CD4-positive, alpha-beta memory T cell (primary cell): ENCODE measurements around the gene DYNC1H1. TPM values are rescaled to one million over a fixed set of nuclear protein-coding genes. Genes with fewer than 3 reads are reported as not detected.
A peak's percentile ranks its signal among the peaks of the same experiment; 100 is the strongest.

Source experiments
- CTCF ChIA-PET: fragments of 350-600 bp; sonication (Branson Sonifier 250); formaldehyde crosslinking; loops from one replicate; lab custom pipeline; 2021; ENCODE audit warnings: inconsistent platforms; ENCODE audit not compliant: partially characterized antibody; lab: Charles Lee
- POLR2A ChIA-PET: fragments of 350-600 bp; sonication (Branson Sonifier 250); formaldehyde crosslinking; loops from one replicate; lab custom pipeline; 2021; ENCODE audit not compliant: partially characterized antibody; lab: Charles Lee
- DNase-seq, 5 donors: peaks; one replicate each; pipeline versions ENCODE4 v3.0.0 to v3.0.0-alpha.2; 2020 to 2022; ENCODE audit warnings: mixed read lengths in 1 of 5
- H3K27ac ChIP-seq: one replicate; pipeline ENCODE4 v1.7.0; 2013; ENCODE audit warnings: low read depth, low read length
- H3K27me3 ChIP-seq: 2 replicates; pipeline ENCODE4 v1.7.0; 2013; ENCODE audit warnings: mild to moderate bottlenecking, low read length, moderate library complexity; ENCODE audit not compliant: insufficient read depth
- H3K36me3 ChIP-seq: 2 replicates; pipeline ENCODE4 v1.7.0; 2013; ENCODE audit warnings: mild to moderate bottlenecking, low read length, moderate library complexity; ENCODE audit not compliant: insufficient read depth
- H3K4me1 ChIP-seq: 2 replicates; pipeline ENCODE4 v1.7.0; 2013; ENCODE audit warnings: mild to moderate bottlenecking, low read length, moderate library complexity; ENCODE audit not compliant: insufficient read depth
- H3K4me3 ChIP-seq, 2 donors: one replicate each; pipeline ENCODE4 v1.7.0; 2013; ENCODE audit warnings: low read length in 2 of 2, mild to moderate bottlenecking in 1 of 2
- H3K9me3 ChIP-seq, 2 donors: one replicate each; pipeline ENCODE4 v1.7.0; 2013; ENCODE audit warnings: low read length in 2 of 2, control low read depth in 1 of 2; ENCODE audit not compliant: control insufficient read depth in 1 of 2
- H3K27ac Mint-ChIP-seq, 7 donors: one replicate each; pipeline ENCODE4 v1.8.0; 2020 to 2021; ENCODE audit warnings: mixed read lengths in 7 of 7, mild to moderate bottlenecking in 6 of 7, inconsistent platforms in 3 of 7, moderate library complexity in 3 of 7
- H3K27me3 Mint-ChIP-seq, 2 donors: one replicate each; pipeline ENCODE4 v1.8.0; 2020 to 2021; ENCODE audit warnings: mixed read lengths in 2 of 2
- H3K36me3 Mint-ChIP-seq, 2 donors: one replicate each; pipeline ENCODE4 v1.8.0; 2020 to 2021; ENCODE audit warnings: mixed read lengths in 2 of 2, inconsistent platforms in 1 of 2, mild to moderate bottlenecking in 1 of 2
- H3K4me1 Mint-ChIP-seq, 4 donors: one replicate each; pipeline ENCODE4 v1.8.0; 2020 to 2021; ENCODE audit warnings: mixed read lengths in 4 of 4, mild to moderate bottlenecking in 1 of 4
- H3K4me3 Mint-ChIP-seq, 8 donors: one replicate each; pipeline ENCODE4 v1.8.0; 2020 to 2021; ENCODE audit warnings: mixed read lengths in 8 of 8, mild to moderate bottlenecking in 7 of 8, moderate library complexity in 6 of 8, inconsistent platforms in 3 of 8
- H3K9me3 Mint-ChIP-seq, 8 donors: one replicate each; pipeline ENCODE4 v1.8.0; 2020 to 2021; ENCODE audit warnings: mixed read lengths in 8 of 8, mild to moderate bottlenecking in 5 of 8, inconsistent platforms in 3 of 8, moderate library complexity in 1 of 8
- intact Hi-C: fragments of 100-400 bp; cut with micrococcal nuclease; formaldehyde crosslinking; loops from one replicate; pipeline ENCODE4 v1.15.1; 2023
- polyA plus RNA-seq, 2 donors: library from polyadenylated mRNA; unstranded; fragments of 300-500 nt; fragmentation: Illumina TruSeq; gene quantifications; one replicate each; pipeline ENCODE4 v1.2.3, GENCODE V29; 2021
- total RNA-seq, 2 experiments: library from RNA; stranded (reverse); gene quantifications; one replicate each; pipeline ENCODE4 v1.2.3, GENCODE V29; 2021

DYNC1H1 gene
- total and polyA plus RNA-seq, 4 experiments from 2014 or later = 19.6 to 318 (median 188) TPM

- DNase-seq = no peak
- intact Hi-C loops = loop anchor here (5.0 kb wide), 1 partner anchor 38 kb away; the partner anchor contains the start of gene HSP90AA1
- Mint-ChIP-seq H3K4me3 (no peak overlapping the region), H3K36me3 (peaks cover 45 to 55% of the 10 kb centered on the region in 2 donors), H3K27me3 (no peaks in the 10 kb centered on the region), H3K27ac (no peak overlapping the region), H3K9me3 (no peaks in the 10 kb centered on the region), H3K4me1 (no peaks in the 10 kb centered on the region)
- no peaks in the 10 kb centered on the region for H3K27me3 ChIP-seq
- peaks cover 44% of the 10 kb centered on the region for H3K36me3 ChIP-seq
- POLR2A ChIA-PET = interaction anchor here (0.8 kb wide), 1 partner anchor 28 kb away, joined by 3 read pairs; no protein-coding TSS in a partner anchor
- H3K9me3 ChIP-seq = no peaks in the 10 kb centered on the region
- H3K4me1 ChIP-seq = no peaks in the 10 kb centered on the region
- no peak overlapping the region for H3K27ac ChIP-seq
- CTCF ChIA-PET = interaction anchor here (1.4 to 3.4 kb wide), 3 partner anchors 13 to 50 kb away, joined by 3 to 14 read pairs (median 5); no protein-coding TSS in a partner anchor
- no peak overlapping the region for H3K4me3 ChIP-seq
Observed at GRCh38 chr14:102049258-102050025, 85.1 kb downstream of the DYNC1H1 start.

DNA sequence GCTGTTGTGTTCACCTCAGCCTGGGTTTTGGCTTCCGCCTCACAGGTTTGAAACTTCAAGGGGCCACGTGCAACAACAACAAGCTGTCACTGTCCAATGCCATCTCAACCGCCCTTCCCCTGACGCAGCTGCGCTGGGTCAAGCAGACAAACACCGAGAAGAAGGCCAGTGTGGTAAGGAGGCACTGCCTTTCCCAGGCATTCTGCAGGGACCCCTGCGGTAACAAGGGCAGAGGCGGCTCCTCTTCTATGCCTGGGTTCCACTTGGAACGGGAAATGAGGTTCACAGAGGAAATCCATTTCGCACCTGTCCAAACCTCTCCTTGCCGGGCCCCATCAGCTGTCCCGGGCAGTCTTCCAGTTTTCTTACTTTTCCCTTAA, 85.6 kb downstream of the DYNC1H1 start:
- Mint-ChIP-seq H3K36me3 (peaks cover 39 to 52% of the 10 kb centered on the region in 2 donors), H3K9me3 (no peaks in the 10 kb centered on the region), H3K4me3 (no peak overlapping the region), H3K4me1 (no peaks in the 10 kb centered on the region), H3K27ac (no peak overlapping the region), H3K27me3 (no peaks in the 10 kb centered on the region)
- intact Hi-C loops = loop anchor here (5.0 kb wide), 1 partner anchor 37 kb away; the partner anchor contains the start of gene HSP90AA1
- no peak for DNase-seq
- CTCF ChIA-PET = interaction anchor here (3.4 kb wide), 1 partner anchor 47 kb away, joined by 14 read pairs; no protein-coding TSS in a partner anchor
- Histone ChIP-seq H3K27me3 (no peaks in the 10 kb centered on the region), H3K4me3 (no peak overlapping the region), H3K36me3 (peaks cover 38% of the 10 kb centered on the region), H3K9me3 (no peaks in the 10 kb centered on the region), H3K4me1 (no peaks in the 10 kb centered on the region), H3K27ac (no peak overlapping the region)
- POLR2A ChIA-PET = interaction anchor here (0.8 kb wide), 1 partner anchor 27 kb away, joined by 3 read pairs; no protein-coding TSS in a partner anchor

- Histone ChIP-seq H3K27me3 (no peaks in the 10 kb centered on the region), H3K36me3 (peaks cover 38% of the 10 kb centered on the region), H3K4me1 (no peaks in the 10 kb centered on the region), H3K4me3 (no peak overlapping the region), H3K27ac (no peak overlapping the region), H3K9me3 (no peaks in the 10 kb centered on the region)
- ChIA-PET POLR2A (no interaction called here), CTCF (interaction anchor here (3.4 kb wide), 1 partner anchor 46 kb away, joined by 14 read pairs; no protein-coding TSS in a partner anchor)
- H3K27me3 Mint-ChIP-seq = no peaks in the 10 kb centered on the region
- no peak overlapping the region for H3K27ac Mint-ChIP-seq
- no peak for DNase-seq
- no peak overlapping the region for H3K4me3 Mint-ChIP-seq
- H3K4me1 Mint-ChIP-seq = no peaks in the 10 kb centered on the region
- intact Hi-C loops = loop anchor here (5.0 kb wide), 1 partner anchor 37 kb away; the partner anchor contains the start of gene HSP90AA1
- no peaks in the 10 kb centered on the region for H3K9me3 Mint-ChIP-seq
- peaks cover 42 to 52% of the 10 kb centered on the region in 2 donors for H3K36me3 Mint-ChIP-seq
Observed at GRCh38 chr14:102050625-102051024, 86.3 kb downstream of the DYNC1H1 start.

DNA sequence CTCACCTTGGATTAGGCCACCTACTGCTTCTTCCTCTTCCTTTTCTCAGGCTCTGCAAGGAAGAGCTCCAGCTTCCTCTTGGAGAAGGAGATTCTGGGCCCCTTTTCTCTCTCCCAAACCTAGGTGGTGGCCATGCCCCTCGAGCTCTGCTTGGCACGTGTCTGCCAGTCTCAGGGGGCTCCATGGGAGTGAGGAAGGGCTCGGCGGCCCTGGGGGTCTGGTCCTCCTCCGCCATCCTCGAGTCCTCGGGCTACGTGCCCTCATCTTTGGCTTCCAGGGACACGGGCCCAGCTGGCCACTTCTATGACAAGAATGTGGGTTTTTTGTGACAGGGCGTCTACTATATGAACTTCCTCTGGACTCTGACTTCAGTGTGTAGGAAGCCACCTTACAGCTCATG, 88.1 kb downstream of the DYNC1H1 start:
- Histone ChIP-seq H3K4me1 (peaks cover 6% of the 10 kb centered on the region), H3K4me3 (no peak overlapping the region), H3K27ac (no peak overlapping the region), H3K36me3 (peaks cover 31% of the 10 kb centered on the region), H3K9me3 (no peaks in the 10 kb centered on the region), H3K27me3 (no peaks in the 10 kb centered on the region)
- no peak for DNase-seq
- Mint-ChIP-seq H3K36me3 (peaks cover 38 to 46% of the 10 kb centered on the region in 2 donors), H3K9me3 (no peaks in the 10 kb centered on the region), H3K27ac (peak overlapping the region in 2 of 7 donors; percentile 43 to 67), H3K27me3 (no peaks in the 10 kb centered on the region), H3K4me3 (no peak overlapping the region), H3K4me1 (peaks cover 4 to 14% (median 8%) of the 10 kb centered on the region in 4 donors)
- ChIA-PET POLR2A (no interaction called here), CTCF (interaction anchor here (0.9 to 1.5 kb wide), 2 partner anchors 44 to 47 kb away, joined by 3 to 5 read pairs; no protein-coding TSS in a partner anchor)
- intact Hi-C loops = loop anchor here (5.0 kb wide), 1 partner anchor 35 kb away; the partner anchor contains the start of gene HSP90AA1

DNA sequence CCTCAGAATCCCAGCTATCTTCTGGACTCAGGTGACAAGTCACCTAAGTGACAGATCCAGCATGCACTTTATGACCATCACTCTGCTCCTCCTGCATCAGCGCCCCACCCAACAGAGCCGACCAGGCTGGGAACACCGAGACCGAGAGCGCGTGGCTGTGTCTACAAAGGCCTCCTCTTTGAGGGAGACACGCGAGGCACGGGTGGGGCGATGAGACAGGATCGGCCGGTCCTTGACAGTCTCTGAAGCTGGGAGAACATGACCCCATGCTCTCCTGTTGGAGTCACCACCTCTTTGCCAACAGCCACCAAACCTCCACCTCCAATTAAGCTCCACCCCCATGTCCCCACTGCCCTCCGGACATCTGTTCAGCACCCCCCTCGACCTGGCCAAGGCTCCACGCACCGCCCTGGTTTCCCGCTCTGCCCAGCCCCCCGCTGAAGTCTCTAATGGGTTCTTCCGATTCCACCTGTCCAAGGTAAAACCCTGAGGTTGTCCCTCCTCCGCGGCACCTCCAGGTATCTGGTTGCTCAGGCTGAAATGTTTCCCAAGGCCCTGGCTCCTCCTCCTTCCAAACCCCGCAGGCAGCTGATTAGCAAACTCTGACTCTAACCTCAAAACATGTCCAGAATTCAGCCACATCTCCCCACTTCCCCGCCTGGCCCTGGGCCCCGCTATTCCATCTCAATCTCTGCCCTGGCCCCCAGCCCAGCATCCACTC, 91.0 kb downstream of the DYNC1H1 start:
- intact Hi-C loops = no loop called here
- H3K9me3 ChIP-seq = no peaks in the 10 kb centered on the region
- Mint-ChIP-seq H3K4me3 (no peak overlapping the region), H3K27ac (peak overlapping the region in 6 of 7 donors; percentile 22 to 66 (median 53)), H3K4me1 (peaks cover 9 to 23% (median 14%) of the 10 kb centered on the region in 4 donors), H3K36me3 (peaks cover 16 to 21% of the 10 kb centered on the region in 2 donors), H3K9me3 (no peaks in the 10 kb centered on the region), H3K27me3 (no peaks in the 10 kb centered on the region)
- H3K27me3 ChIP-seq = no peaks in the 10 kb centered on the region
- H3K4me3 ChIP-seq = no peak overlapping the region
- no peak for DNase-seq
- POLR2A ChIA-PET = no interaction called here
- CTCF ChIA-PET = no interaction called here
- H3K4me1 ChIP-seq = peaks cover 11% of the 10 kb centered on the region
- H3K36me3 ChIP-seq = peaks cover 5% of the 10 kb centered on the region
- no peak overlapping the region for H3K27ac ChIP-seq

- ChIA-PET POLR2A (no interaction called here), CTCF (no interaction called here)
- no peak overlapping the region for H3K4me3 ChIP-seq
- Mint-ChIP-seq H3K9me3 (no peaks in the 10 kb centered on the region), H3K27me3 (no peaks in the 10 kb centered on the region), H3K4me3 (peak overlapping the region in 1 of 8 donors; percentile 72), H3K36me3 (peaks cover 11% of the 10 kb centered on the region in 2 donors), H3K4me1 (peaks cover 9 to 23% (median 14%) of the 10 kb centered on the region in 4 donors), H3K27ac (peak overlapping the region in 2 of 7 donors; percentile 68 to 84)
- H3K4me1 ChIP-seq = peaks cover 11% of the 10 kb centered on the region
- intact Hi-C loops = no loop called here
- no peaks in the 10 kb centered on the region for H3K27me3 ChIP-seq
- H3K27ac ChIP-seq = no peak overlapping the region
- DNase-seq = no peak
- no peaks in the 10 kb centered on the region for H3K9me3 ChIP-seq
- H3K36me3 ChIP-seq = no peaks in the 10 kb centered on the region
Observed at GRCh38 chr14:102056694-102057442, 92.5 kb downstream of the DYNC1H1 start.
